GM12873 (cell line): ENCODE data around the gene SYCE1.

Experiments used
- CTCF ChIP-seq: IDR thresholded peaks from 2 replicates; pipeline ENCODE4 v1.5.1; 2012; ENCODE audit warnings: low read depth, mild to moderate bottlenecking, moderate library complexity, low read length, control low read depth; ENCODE audit not compliant: insufficient read depth; ENCODE audit errors: missing control alignments

The SYCE1 gene

GRCh38 chr10:133525444-133525843 lies 39.9 kb downstream of the SYCE1 start:
- TF ChIP-seq CTCF = no peak

DNA sequence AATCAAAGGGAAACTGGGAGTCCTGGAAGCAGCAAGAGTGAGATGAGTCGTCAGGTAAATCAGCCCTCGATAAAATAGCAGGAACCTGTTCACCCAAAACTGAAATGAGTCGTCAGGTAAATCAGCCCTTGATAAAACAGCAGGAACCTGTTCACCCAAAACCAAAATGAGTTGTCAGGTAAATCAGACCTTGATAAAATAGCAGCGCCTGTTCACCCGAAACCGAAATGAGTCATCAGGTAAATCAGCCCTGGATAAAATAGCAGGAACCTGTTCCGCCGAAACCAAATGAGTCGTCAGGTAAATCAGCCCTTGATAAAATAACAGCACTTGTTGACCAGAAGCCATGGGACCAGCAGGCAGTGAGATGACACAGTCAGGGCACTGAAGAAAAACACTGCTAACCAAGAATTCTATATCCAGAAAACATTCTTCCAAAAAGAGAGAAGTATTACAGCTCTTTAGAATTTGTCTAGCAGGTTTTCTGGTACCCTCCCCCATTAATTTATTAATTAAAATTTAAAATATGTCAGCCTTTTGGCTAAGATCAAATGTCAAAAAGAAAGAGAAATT lies 41.7 kb downstream of the SYCE1 start:
- no peak for TF ChIP-seq CTCF

- TF ChIP-seq CTCF = peak; percentile 85
These were observed 45.1 kb downstream of the SYCE1 start for GRCh38 chr10:133520193-133520738.

- TF ChIP-seq CTCF = no peak
These were observed 49.3 kb downstream of the SYCE1 start for GRCh38 chr10:133516057-133516456.

- TF ChIP-seq CTCF = no peak
These were observed 49.9 kb downstream of the SYCE1 start for GRCh38 chr10:133515471-133515870.

DNA sequence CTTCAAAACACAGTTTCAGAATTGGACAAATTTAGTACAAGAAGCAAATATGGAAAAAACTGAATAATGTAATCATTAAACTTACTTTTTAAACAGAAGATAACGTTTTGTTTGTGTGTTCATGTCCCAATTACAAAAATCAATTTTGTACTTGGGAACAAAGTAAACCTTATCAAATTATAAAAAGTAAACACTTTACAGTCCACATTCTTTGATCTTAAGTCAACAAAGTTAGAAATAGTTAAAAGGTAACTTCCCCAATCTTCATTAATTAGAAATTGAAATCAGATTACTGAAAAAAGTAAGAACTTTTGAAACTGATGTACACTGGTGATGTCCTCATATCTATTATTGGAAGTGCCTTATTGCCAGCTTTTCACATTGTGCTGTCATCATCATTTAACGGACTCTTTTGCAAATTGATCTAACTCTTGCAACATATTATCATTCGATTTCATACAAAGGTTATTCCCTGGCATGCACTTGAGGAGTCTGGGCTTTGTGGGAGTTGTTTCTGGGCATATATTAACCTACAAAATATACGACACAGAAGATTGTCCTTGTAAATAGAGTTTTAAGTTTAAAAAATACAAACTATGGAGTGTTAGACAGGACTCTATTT lies 53.4 kb downstream of the SYCE1 start:
- no peak for TF ChIP-seq CTCF

DNA sequence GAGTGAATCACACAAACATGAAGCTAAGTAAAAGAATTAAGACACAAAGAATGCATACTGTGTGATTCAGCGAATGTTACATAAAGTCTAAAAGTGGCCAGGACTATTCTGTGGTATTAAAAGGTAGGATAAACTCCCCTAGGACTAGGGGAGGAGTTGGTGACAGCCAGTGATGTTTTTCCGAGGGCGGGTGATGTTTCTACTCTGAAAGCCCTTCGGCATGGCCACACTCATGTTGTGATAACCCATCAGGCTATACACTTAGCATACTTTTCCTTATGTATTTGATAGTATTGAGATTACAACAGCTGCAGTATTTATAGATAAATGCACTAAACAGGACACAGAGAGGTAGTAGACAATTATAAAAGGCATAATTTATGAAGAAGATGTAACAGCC lies 54.0 kb downstream of the SYCE1 start:
- TF ChIP-seq CTCF = no peak
